ENCODE results near the gene ABCC1. TPM values are rescaled to one million over a fixed set of nuclear protein-coding genes. Genes with fewer than 3 reads are reported as not detected.

The ABCC1 gene
- total RNA-seq, 1 experiment from 2014 or later: 16.1 TPM

- ATAC-seq (no peak), DNase-seq (no peak)
- no peaks in the 10 kb centered on the region for H3K27me3 ChIP-seq (ENCODE audit: low read length)
- no peak overlapping the region for H3K4me2 ChIP-seq (ENCODE audit: low read length)
- no peaks in the 10 kb centered on the region for H3F3A ChIP-seq (ENCODE audit: low read length, unreplicated experiment)
- H3K4me3 ChIP-seq (ENCODE audit: low read length): no peak overlapping the region
- H2AFZ ChIP-seq (ENCODE audit: low read length): no peak overlapping the region
- H3K4me1 ChIP-seq (ENCODE audit: insufficient read depth, low read length): no peaks in the 10 kb centered on the region
- POLR2A ChIA-PET (ENCODE audit: unreplicated experiment): no interaction called here
- no peaks in the 10 kb centered on the region for H3K36me3 ChIP-seq (ENCODE audit: low read depth, low read length)
- H3K9ac ChIP-seq (ENCODE audit: low read length): no peak overlapping the region
- intact Hi-C loops (cut with micrococcal nuclease): no loop called here
- H3K79me2 ChIP-seq (ENCODE audit: low read length): no peaks in the 10 kb centered on the region
- H3K27ac ChIP-seq (ENCODE audit: low read length): no peak overlapping the region
- TF ChIP-seq EZH2 (IDR thresholded peaks at IDR 0.05; ENCODE audit: low read length, unreplicated experiment): no peak
- peak; percentile 45 for TF ChIP-seq CTCF (conservative IDR thresholded peaks at IDR 0.05; ENCODE audit: low read depth, low read length)
- TF ChIP-seq EZH2phosphoT487 (IDR thresholded peaks at IDR 0.05; ENCODE audit: borderline replicate concordance, low read length): no peak
- BruUV-seq (replicated peaks): no TSS peak
- no peaks in the 10 kb centered on the region for H3K9me2 ChIP-seq (replicated peaks; ENCODE audit: low read length)
- no peaks in the 10 kb centered on the region for H3K9me3 ChIP-seq (ENCODE audit: low read length)
- no peaks in the 10 kb centered on the region for H4K20me1 ChIP-seq (ENCODE audit: low read length)
- CTCF ChIA-PET: no interaction called here
Measured at GRCh38 chr16:16183562-16183961, 234.1 kb downstream of the ABCC1 start.

- CTCF ChIA-PET: no interaction called here
- no peak overlapping the region for H3K9ac ChIP-seq (ENCODE audit: low read length)
Measured at GRCh38 chr16:16184594-16184993, 235.2 kb downstream of the ABCC1 start.

GRCh38 chr16:16185095-16185494 lies 235.7 kb downstream of the ABCC1 start:
- intact Hi-C loops (cut with micrococcal nuclease): no loop called here
- no peak overlapping the region for H2AFZ ChIP-seq (ENCODE audit: low read length)
- TF ChIP-seq EZH2phosphoT487 (IDR thresholded peaks at IDR 0.05; ENCODE audit: borderline replicate concordance, low read length) (no peak), EZH2 (IDR thresholded peaks at IDR 0.05; ENCODE audit: low read length, unreplicated experiment) (no peak), CTCF (conservative IDR thresholded peaks at IDR 0.05; ENCODE audit: low read depth, low read length) (no peak)
- H3K27ac ChIP-seq (ENCODE audit: low read length): no peak overlapping the region
- ChIA-PET POLR2A (ENCODE audit: unreplicated experiment) (no interaction called here), CTCF (no interaction called here)
- no peak overlapping the region for H3K9ac ChIP-seq (ENCODE audit: low read length)
- ATAC-seq (no peak), DNase-seq (no peak)
- no TSS peak for BruUV-seq (replicated peaks)
- no peaks in the 10 kb centered on the region for H3K79me2 ChIP-seq (ENCODE audit: low read length)
- H3K4me3 ChIP-seq (ENCODE audit: low read length): no peak overlapping the region
- H3K27me3 ChIP-seq (ENCODE audit: low read length): no peaks in the 10 kb centered on the region
- no peaks in the 10 kb centered on the region for H3K4me1 ChIP-seq (ENCODE audit: insufficient read depth, low read length)
- no peaks in the 10 kb centered on the region for H4K20me1 ChIP-seq (ENCODE audit: low read length)
- H3K4me2 ChIP-seq (ENCODE audit: low read length): no peak overlapping the region
- no peaks in the 10 kb centered on the region for H3K9me2 ChIP-seq (replicated peaks; ENCODE audit: low read length)
- no peaks in the 10 kb centered on the region for H3K36me3 ChIP-seq (ENCODE audit: low read depth, low read length)
- H3K9me3 ChIP-seq (ENCODE audit: low read length): no peaks in the 10 kb centered on the region
- no peaks in the 10 kb centered on the region for H3F3A ChIP-seq (ENCODE audit: low read length, unreplicated experiment)

More at GRCh38 chr16:16184594-16184993, 235.2 kb downstream of the ABCC1 start:
- Histone ChIP-seq H3K79me2 (ENCODE audit: low read length) (no peaks in the 10 kb centered on the region), H3K4me2 (ENCODE audit: low read length) (no peak overlapping the region), H3F3A (ENCODE audit: low read length, unreplicated experiment) (no peaks in the 10 kb centered on the region), H3K9me2 (replicated peaks; ENCODE audit: low read length) (no peaks in the 10 kb centered on the region), H2AFZ (ENCODE audit: low read length) (no peak overlapping the region), H3K9me3 (ENCODE audit: low read length) (no peaks in the 10 kb centered on the region), H3K4me3 (ENCODE audit: low read length) (no peak overlapping the region), H3K27me3 (ENCODE audit: low read length) (no peaks in the 10 kb centered on the region), H3K27ac (ENCODE audit: low read length) (no peak overlapping the region), H3K4me1 (ENCODE audit: insufficient read depth, low read length) (no peaks in the 10 kb centered on the region), H3K36me3 (ENCODE audit: low read depth, low read length) (no peaks in the 10 kb centered on the region), H4K20me1 (ENCODE audit: low read length) (no peaks in the 10 kb centered on the region)
- TF ChIP-seq EZH2 (IDR thresholded peaks at IDR 0.05; ENCODE audit: low read length, unreplicated experiment) (no peak), CTCF (conservative IDR thresholded peaks at IDR 0.05; ENCODE audit: low read depth, low read length) (no peak), EZH2phosphoT487 (IDR thresholded peaks at IDR 0.05; ENCODE audit: borderline replicate concordance, low read length) (no peak)
- BruUV-seq (replicated peaks): no TSS peak
- POLR2A ChIA-PET (ENCODE audit: unreplicated experiment): no interaction called here
- ATAC-seq (no peak), DNase-seq (no peak)
- intact Hi-C loops (cut with micrococcal nuclease): no loop called here

Measured in PC-3 (cell line).